ENCODE results near the gene PAM16.
A peak's percentile ranks its signal among the peaks of the same experiment; 100 is the strongest.

Gene PAM16

DNA sequence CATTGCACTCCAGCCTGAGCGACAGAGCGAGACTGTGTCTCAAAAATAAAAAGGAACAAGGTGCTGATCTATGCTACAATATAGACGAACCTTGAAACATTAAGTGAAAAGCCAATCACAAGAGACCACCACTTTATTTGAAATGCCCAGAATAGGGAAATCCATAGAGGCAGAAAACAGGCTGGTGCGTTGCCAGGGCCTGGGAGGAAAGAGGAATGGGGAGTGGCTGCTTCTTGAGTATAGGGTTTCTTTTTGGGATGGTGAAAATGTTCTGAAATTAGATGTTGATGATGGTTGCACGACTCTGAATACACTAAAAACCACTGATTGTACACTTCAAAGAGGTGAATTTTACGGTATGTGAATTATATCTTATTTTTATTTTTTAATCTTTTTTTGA lies 55.5 kb downstream of the PAM16 start:
- no peak overlapping the region for H3K4me3 ChIP-seq (ENCODE audit: low read depth, low read length)
- TF ChIP-seq, protein P1, sequence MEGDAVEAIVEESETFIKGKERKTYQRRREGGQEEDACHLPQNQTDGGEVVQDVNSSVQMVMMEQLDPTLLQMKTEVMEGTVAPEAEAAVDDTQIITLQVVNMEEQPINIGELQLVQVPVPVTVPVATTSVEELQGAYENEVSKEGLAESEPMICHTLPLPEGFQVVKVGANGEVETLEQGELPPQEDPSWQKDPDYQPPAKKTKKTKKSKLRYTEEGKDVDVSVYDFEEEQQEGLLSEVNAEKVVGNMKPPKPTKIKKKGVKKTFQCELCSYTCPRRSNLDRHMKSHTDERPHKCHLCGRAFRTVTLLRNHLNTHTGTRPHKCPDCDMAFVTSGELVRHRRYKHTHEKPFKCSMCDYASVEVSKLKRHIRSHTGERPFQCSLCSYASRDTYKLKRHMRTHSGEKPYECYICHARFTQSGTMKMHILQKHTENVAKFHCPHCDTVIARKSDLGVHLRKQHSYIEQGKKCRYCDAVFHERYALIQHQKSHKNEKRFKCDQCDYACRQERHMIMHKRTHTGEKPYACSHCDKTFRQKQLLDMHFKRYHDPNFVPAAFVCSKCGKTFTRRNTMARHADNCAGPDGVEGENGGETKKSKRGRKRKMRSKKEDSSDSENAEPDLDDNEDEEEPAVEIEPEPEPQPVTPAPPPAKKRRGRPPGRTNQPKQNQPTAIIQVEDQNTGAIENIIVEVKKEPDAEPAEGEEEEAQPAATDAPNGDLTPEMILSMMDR (IDR thresholded peaks at IDR 0.05; ENCODE audit: low read depth, low read length) = no peak
- no peak for DNase-seq (ENCODE audit: low read depth, low spot score)
- in situ Hi-C loops (cut with HindIII; ENCODE audit: low sequenced_read_pairs) = no loop called here

DNA sequence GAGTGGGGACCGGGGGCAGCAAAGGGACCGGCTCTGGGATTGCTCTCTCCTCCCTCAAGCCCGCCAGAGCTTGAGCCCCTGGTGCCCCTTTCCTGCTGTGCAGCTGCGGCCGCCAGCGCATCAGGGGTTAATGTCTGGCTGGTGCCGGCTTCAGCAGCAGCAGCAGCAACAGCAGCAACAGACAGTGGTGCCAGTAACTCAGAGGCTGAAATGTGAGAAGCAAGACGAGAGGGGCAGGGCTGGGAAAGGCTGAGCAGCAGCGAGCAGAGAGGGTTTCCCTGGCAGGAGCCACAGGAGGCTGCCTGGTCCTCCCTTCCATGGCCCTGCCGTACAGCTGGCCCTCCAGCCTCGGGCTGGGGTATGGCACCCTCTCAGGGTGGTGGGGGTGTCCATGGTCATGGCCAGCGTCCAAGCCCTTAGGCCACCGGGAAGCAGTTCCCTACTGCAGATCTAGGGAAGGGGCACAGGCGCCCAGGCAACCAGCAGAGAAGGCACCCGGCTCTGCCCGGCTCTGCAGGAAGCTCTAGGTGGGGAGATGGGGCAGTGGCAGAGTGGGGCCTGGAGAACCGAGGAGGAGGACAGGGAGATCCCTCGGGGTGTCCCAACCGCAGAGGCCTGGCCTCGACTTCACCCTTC lies 57.2 kb downstream of the PAM16 start:
- TF ChIP-seq, protein P1 (IDR thresholded peaks at IDR 0.05; ENCODE audit: low read depth, low read length) = no peak
- H3K4me3 ChIP-seq (ENCODE audit: low read depth, low read length) = no peak overlapping the region
- in situ Hi-C loops (cut with HindIII; ENCODE audit: low sequenced_read_pairs) = no loop called here
- DNase-seq (ENCODE audit: low read depth, low spot score) = peak; percentile 81

- DNase-seq (ENCODE audit: low read depth, low spot score) = no peak
- in situ Hi-C loops (cut with HindIII; ENCODE audit: low sequenced_read_pairs) = no loop called here
- TF ChIP-seq, protein P1 (IDR thresholded peaks at IDR 0.05; ENCODE audit: low read depth, low read length) = no peak
- H3K4me3 ChIP-seq (ENCODE audit: low read depth, low read length) = no peak overlapping the region
These were observed 57.9 kb downstream of the PAM16 start for GRCh38 chr16:4293181-4293716.

DNA sequence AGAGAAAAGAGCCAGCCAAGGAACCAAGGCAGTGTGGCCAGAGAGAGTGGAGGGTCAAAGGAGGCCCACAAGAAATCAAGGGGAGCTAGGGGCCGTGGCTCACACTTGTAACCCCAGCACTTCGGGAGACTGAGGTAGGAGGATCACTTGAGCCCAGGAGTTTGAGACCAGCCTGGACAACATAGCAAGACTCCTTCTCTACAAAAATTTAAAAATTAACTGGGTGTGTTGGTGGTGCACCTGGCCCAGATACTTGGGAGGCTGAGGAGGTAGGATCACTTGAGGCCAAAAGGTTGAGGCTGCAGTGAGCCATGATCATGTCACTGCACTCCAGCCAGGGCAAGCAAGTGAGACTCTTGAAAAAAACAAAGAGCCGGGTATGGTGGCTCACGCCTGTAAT lies 59.4 kb downstream of the PAM16 start:
- no peak for DNase-seq (ENCODE audit: low read depth, low spot score)

More for the DNA sequence above, 59.4 kb downstream of the PAM16 start:
- in situ Hi-C loops (cut with HindIII; ENCODE audit: low sequenced_read_pairs) = no loop called here
- H3K4me3 ChIP-seq (ENCODE audit: low read depth, low read length) = no peak overlapping the region
- TF ChIP-seq, protein P1 (IDR thresholded peaks at IDR 0.05; ENCODE audit: low read depth, low read length) = no peak

Measured in astrocyte of the spinal cord (primary cell).